GM21825 (cell line): ENCODE data around the gene KLRC3.
"Not testable (repeated sequence)": the region's sequence is repeated elsewhere in the genome, so short reads cannot be mapped to it uniquely, and the experiment has no call there.

Source experiments
- ATAC-seq: cut with Tn5 transposase; IDR thresholded peaks from one replicate; pipeline ENCODE4 v1.9.1; 2021; ENCODE audit warnings: mild to moderate bottlenecking, moderate library complexity; ENCODE audit not compliant: unreplicated experiment

Gene KLRC3

GRCh38 chr12:10404798-10405197 lies 15.6 kb downstream of the KLRC3 start:
- ATAC-seq = no peak

- no peak for ATAC-seq
Measured at GRCh38 chr12:10400829-10401228, 19.6 kb downstream of the KLRC3 start.

DNA sequence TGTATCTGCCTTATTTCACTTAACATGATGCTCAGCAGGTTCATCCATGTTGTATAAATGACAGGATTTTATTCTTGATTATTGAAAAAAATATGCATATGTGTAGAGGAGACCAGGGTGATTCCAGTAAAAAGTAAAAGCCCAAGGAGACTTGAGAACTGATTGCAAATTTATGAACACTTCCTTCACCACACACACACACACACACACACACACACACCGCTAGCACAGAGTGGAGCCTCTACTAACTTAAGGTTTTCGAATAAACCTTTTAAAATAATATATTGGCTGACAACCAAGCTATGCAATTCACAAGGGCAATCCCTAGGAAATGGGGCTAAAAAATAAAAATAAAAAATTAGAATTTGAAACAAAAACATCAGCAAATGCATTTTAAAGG lies 22.2 kb downstream of the KLRC3 start:
- no peak for ATAC-seq

- no peak for ATAC-seq
Measured at GRCh38 chr12:10397296-10397695, 23.1 kb downstream of the KLRC3 start.

GRCh38 chr12:10396176-10396575 lies 24.2 kb downstream of the KLRC3 start:
- not testable (repeated sequence) for ATAC-seq

DNA sequence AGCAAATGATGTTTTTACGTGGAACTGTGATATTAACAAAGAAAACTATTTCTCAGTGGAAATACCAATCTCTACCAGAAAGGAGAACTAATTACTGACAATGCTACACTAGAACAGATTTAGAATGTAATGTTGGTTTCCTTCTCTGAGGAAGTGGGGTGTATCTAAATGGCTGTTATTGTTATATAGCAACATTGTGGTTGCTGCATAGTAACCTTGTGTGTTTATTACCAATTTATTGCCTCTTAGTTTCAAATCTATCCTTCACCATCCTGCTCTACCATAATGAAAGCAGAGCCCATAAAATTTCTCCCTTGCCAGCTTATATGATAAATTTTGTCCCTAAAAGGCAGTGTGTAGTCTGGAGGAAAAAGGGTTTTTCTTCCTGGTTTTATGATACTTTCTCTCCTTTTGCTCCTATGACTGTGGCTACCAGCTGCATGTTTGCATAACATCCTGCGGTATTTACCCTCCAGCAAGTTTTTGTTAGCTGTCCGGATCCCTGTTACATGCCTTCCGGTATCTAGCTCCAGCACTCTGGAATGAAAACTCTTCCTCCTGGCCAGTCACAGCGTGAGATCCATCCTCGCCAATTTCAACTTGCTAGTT lies 24.9 kb downstream of the KLRC3 start:
- peak; percentile 83 for ATAC-seq

DNA sequence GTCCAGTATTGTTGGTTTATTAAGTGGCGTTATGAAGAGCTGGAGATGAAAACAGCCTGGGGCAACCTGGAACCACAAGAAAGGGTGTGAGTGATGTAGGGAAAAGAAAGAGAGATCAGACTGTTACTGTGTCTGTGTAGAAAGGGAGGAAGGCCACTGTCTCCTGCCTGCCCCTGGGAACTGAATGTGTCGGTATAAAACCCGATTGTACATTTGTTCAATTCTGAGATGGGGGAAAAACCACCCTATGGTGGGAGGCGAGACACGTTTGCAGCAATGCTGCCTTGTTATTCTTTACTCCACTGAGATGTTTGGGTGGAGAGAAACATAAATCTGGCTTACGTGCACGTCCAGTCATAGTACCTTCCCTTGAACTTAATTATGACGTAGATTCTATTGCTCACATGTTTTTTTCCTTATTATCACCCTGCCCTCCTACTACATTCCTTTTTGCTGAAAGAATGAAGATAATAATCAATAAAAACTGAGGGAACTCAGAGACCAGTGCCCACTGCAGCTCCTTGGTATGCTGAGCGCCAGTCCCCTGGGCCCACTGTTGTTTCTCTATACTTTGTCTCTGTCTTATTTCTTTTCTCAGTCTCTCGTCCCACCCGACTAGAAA lies 25.8 kb downstream of the KLRC3 start:
- not testable (repeated sequence) for ATAC-seq

DNA sequence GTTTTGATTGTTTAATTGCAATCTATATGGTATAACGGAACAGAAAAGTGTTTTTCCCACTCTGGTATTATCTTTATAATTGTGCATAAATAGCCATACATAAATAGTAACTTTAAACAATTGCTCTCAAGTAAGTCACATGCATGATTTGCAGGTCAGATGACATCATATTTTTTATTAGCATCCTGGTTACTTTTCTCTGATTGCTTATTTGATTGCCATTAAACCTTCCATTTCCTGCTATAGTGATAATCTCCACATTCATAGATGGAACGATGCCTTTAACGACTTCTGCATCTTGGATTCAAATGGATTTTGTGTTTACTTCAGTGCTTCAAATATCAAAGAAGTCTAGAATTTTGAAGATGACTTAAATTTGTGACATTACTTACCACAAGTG lies 27.1 kb downstream of the KLRC3 start:
- ATAC-seq = no peak

GRCh38 chr12:10392394-10392930 lies 27.9 kb downstream of the KLRC3 start:
- ATAC-seq = peak; percentile 51

DNA sequence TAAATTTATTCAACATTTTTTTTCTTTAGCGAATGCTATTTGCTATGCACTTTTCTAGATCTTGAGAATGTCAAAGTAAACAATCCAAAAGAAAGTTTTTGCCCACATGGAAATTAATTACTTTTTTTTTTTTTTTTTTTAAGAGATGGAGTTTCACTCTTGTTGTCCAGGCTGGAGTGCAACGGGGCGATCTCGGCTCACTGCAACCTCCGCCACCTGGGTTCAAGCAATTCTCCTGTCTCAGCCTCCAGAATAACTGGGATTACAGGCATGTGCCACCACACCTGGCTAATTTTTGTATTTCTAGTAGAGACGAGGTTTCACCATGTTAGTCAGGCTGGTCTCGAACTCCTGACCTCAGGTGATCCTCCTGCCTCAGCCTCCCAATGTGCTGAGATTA lies 29.4 kb downstream of the KLRC3 start:
- not testable (repeated sequence) for ATAC-seq

DNA sequence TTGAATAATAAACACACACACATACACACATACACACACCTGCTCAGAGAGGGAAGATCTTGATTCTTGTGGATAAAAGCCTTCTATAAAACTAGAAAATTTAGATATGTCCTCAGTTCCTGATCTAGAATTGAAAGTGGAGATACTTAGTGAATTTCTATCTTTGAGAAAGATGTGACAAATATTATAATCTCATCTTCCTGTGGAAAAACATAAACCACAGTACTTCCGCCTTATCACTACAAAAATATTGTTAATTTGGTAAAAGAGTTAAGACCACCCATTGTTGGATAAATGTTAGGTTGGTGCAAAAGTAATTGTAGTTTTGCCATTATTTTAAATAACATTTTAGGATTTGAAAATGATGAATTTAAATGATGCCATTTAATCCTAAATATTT lies 30.5 kb downstream of the KLRC3 start, which contains the start of gene KLRK1:
Gene KLRK1 (minus strand): TSS at position 138 of the 400 bp plus-strand sequence. CDS start 1,231 bp downstream, outside the sequence.
- no peak for ATAC-seq

DNA sequence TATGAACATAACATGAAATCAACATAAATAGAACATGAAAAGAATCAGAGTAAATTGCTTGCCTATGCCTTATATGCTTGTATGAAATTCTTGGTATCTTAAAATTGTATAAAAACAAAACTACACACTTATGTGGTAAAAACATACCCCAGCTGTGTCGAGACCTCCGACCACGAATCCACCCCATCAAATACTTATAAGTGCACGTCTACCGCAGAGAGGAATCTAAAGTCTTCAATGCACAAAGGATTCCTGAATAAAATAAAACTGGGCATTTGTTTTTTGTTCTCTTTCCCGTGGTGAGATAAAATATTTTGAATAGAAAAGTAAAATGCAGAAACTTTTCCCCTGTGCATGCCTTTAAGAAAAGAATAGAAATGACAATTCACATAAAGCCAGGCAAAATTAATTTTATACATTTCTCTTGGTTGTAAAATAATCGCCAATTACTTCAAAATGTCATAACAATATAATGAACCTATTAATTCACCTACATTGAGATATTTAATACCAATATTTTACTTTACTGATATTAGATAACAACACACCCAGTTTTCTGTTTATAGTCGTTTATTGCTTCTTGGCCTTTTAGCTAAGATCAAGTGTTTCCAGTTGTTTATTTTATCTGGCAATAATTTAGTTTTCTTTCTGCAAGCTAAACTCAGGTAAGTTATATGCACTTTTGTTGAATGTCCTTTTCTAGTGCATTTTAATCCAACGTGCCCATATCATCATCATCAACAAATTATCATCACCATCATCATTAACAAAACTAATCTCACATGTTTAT lies 31.6 kb downstream of the KLRC3 start:
- no peak for ATAC-seq

DNA sequence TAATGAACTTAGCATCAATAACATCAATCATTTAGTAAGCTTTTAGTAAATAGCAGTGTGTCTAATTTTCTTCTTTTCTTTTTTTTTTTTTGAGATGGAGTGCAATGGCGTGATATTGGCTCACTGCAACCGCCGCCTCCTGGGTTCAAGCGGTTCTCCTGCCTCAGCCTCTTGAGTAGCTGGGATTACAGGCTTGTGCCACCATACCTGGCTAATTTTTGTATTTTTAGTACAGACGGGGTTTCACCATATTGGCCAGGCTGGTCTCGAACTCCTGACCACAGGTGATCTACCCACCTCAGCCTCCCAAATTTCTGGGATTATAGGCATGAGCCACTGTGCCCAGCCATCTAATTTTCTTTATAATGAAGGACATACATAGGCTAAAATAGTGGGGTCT lies 32.9 kb downstream of the KLRC3 start:
- not testable (repeated sequence) for ATAC-seq

- no peak for ATAC-seq
Measured at GRCh38 chr12:10386857-10387256, 33.5 kb downstream of the KLRC3 start.

- no peak for ATAC-seq
Measured at GRCh38 chr12:10385166-10385613, 35.2 kb downstream of the KLRC3 start.

- no peak for ATAC-seq
Measured at GRCh38 chr12:10384191-10384590, 36.2 kb downstream of the KLRC3 start.

- no peak for ATAC-seq
Measured at GRCh38 chr12:10381928-10382628, 38.3 kb downstream of the KLRC3 start.

DNA sequence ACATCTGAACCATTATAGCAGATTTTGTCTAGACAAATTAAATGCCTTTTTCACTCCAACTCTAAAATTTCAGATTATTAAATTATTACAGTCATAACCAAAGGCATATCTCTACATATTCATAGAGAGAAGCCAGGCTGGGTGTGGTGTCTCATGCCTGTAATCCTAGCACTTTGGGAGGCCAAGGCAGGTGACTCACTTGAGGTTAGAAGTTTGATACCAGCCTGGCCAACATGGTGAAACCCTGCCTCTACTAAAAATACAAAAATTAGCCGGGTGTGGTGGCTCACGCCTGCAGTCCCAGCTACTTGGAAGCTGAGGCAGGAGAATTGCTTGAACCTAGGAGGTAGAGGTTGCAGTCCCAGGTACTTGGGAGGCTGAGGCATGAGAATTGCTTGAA lies 41.7 kb downstream of the KLRC3 start:
- not testable (repeated sequence) for ATAC-seq

DNA sequence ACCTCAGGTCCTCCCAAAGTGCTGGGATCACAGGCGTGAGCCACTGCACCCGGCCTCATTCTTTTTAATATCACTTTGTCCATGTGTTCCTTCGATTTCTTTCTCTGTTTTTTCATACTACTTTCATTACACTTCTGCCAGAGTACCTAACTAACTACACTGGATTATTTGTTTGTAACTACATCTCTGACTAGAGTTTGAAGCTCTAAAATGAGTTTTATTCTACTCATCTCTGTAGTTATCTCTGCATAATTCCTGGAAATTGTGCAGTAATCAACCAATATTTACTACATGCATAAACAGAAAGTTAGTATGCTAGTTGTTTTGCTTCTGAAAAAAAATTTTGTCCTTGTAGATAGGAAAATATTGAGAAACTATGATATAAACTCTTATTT lies 45.8 kb downstream of the KLRC3 start:
- ATAC-seq = no peak

- no peak for ATAC-seq
Measured at GRCh38 chr12:10372559-10372958, 47.8 kb downstream of the KLRC3 start.
